AG04450 (cell line): Measurements from ENCODE around the gene DAPL1. TPM values are rescaled to one million over a fixed set of nuclear protein-coding genes. Genes with fewer than 3 reads are reported as not detected.
"Not testable (repeated sequence)": the region's sequence is repeated elsewhere in the genome, so short reads cannot be mapped to it uniquely, and the experiment has no call there.

Source experiments
- CTCF ChIA-PET: fragments of 300-600, 350-600 bp; formaldehyde crosslinking; extraction: SDS; loops from one replicate; lab custom pipeline; 2022; ENCODE audit warnings: antibody characterized with exemption, inconsistent platforms; lab: Charles Lee
- POLR2A ChIA-PET: fragments of 350-600 bp; formaldehyde crosslinking; extraction: SDS; loops from one replicate; lab custom pipeline; 2021; ENCODE audit warnings: antibody characterized with exemption, inconsistent platforms; lab: Yijun Ruan, JAX
- DNase-seq: peaks from one replicate; pipeline ENCODE4 v3.0.0-alpha.2; 2011; ENCODE audit warnings: low read depth, low spot score
- H3K27ac ChIP-seq: one replicate; pipeline ENCODE4 v1.5.1; 2012; ENCODE audit warnings: low read depth, low read length, control low read depth
- H3K27me3 ChIP-seq: one replicate; pipeline ENCODE4 v1.6.0; 2012; ENCODE audit warnings: low read length; ENCODE audit not compliant: control insufficient read depth, insufficient read depth
- H3K4me3 ChIP-seq: 2 replicates; pipeline ENCODE4 v1.5.1; 2011; ENCODE audit warnings: mild to moderate bottlenecking, low read depth, low read length, control low read depth
- H3K9me3 ChIP-seq: 2 replicates; pipeline ENCODE4 v1.5.1; 2012; ENCODE audit warnings: low read length; ENCODE audit not compliant: control insufficient read depth, insufficient read depth
- CTCF ChIP-seq: IDR thresholded peaks from 2 replicates; pipeline ENCODE4 v1.5.1; 2011; ENCODE audit warnings: low read depth, low read length, control low read depth, inconsistent platforms
- polyA plus RNA-seq: library from polyadenylated mRNA; depleted of rRNA; stranded (reverse); fragments of >200 nt; gene quantifications from 2 replicates; pipeline ENCODE4 v1.2.3, GENCODE V29; 2011; rRNA removed

The DAPL1 gene
- polyA plus RNA-seq, 1 experiment: not detected

- DNase-seq: no peak
- H3K9me3 ChIP-seq: no peaks in the 10 kb centered on the region
- H3K4me3 ChIP-seq: no peak overlapping the region
- no peak for TF ChIP-seq CTCF
- no peak overlapping the region for H3K27ac ChIP-seq
- peaks cover 8% of the 10 kb centered on the region for H3K27me3 ChIP-seq
- CTCF ChIA-PET: no interaction called here
- POLR2A ChIA-PET: no interaction called here
Measured at GRCh38 chr2:158845859-158846258, 50.7 kb downstream of the DAPL1 start.

GRCh38 chr2:158847526-158847925 lies 52.4 kb downstream of the DAPL1 start:
- POLR2A ChIA-PET, H3K27me3 ChIP-seq, DNase-seq, H3K27ac ChIP-seq, H3K9me3 ChIP-seq, CTCF ChIA-PET, H3K4me3 ChIP-seq: not testable (repeated sequence)

GRCh38 chr2:158848031-158848970 lies 53.2 kb downstream of the DAPL1 start:
- H3K9me3 ChIP-seq, H3K4me3 ChIP-seq, CTCF ChIA-PET, DNase-seq, H3K27ac ChIP-seq, H3K27me3 ChIP-seq, POLR2A ChIA-PET: not testable (repeated sequence)

DNA sequence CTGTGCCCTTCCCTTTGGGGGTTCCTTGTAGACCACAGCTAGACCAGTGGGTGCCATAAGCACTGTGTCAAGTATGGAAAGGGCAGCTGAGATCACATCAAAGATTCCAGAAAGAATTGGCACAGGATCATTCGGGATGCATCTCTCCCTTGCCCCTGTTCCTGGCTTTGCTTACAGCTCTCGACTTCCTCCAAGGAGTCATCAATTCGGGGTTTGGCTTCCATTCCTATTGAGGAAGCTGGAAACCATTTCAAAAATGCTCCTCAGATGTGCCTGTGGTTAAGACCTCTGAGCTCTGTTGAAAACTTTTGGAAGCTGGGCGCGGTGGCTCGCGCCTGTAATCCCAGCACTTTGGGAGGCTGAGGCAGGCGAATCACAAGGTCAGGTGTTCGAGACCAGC lies 65.1 kb downstream of the DAPL1 start:
- CTCF ChIA-PET, H3K4me3 ChIP-seq, H3K27ac ChIP-seq, DNase-seq, H3K9me3 ChIP-seq, POLR2A ChIA-PET, H3K27me3 ChIP-seq: not testable (repeated sequence)

- H3K9me3 ChIP-seq, H3K27me3 ChIP-seq, CTCF ChIA-PET, DNase-seq, H3K27ac ChIP-seq, H3K4me3 ChIP-seq, POLR2A ChIA-PET: not testable (repeated sequence)
Measured at GRCh38 chr2:158861626-158862025, 66.5 kb downstream of the DAPL1 start.

DNA sequence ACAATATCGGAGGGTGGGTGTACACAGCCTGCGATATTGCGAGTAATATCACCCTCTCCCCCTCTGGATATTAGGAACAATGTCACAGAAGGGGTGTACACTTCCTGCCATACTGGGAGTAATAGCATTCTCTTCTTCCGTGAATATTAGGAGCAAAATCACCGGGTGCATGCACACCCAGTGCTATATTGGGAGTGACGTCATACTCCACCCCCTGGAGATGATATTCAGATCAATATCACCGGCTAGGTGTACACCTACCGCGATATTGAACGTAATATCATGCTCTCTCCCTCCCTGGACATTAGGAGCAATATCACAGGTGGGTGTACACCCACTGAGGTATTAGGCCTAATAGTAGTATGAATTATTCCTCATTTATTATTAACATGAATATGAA lies 70.4 kb downstream of the DAPL1 start:
- POLR2A ChIA-PET, H3K27me3 ChIP-seq, CTCF ChIA-PET: not testable (repeated sequence)

More for the DNA sequence above, 70.4 kb downstream of the DAPL1 start:
- H3K4me3 ChIP-seq, H3K27ac ChIP-seq, H3K9me3 ChIP-seq, DNase-seq: not testable (repeated sequence)

Other genes starting within 250 kb of the DAPL1 start
- 24.9 and 28.0 TPM in 2 replicates for gene TANC1, start 173.3 kb downstream of the DAPL1 start, polyA plus RNA-seq